K562 (cell line): ENCODE data around the gene POLR3A. TPM values are rescaled to one million over a fixed set of nuclear protein-coding genes. Genes with fewer than 3 reads are reported as not detected.

Experiments used
- EZH2 ChIP-seq: IDR thresholded peaks from 2 replicates; pipeline ENCODE4 v1.6.1; 2012; ENCODE audit warnings: low read depth, mild to moderate bottlenecking, inconsistent platforms, low read length, borderline replicate concordance
- HNRNPLL ChIP-seq: fragments of 200-400 bp; formaldehyde crosslinking; IDR thresholded peaks from 2 replicates; pipeline ENCODE4 v1.6.1; 2017; ENCODE audit warnings: low read length, low read depth, mild to moderate bottlenecking; ENCODE audit not compliant: poor library complexity, severe bottlenecking
- ILF3 ChIP-seq: fragments of 450-650 bp; IDR thresholded peaks from 2 replicates; pipeline ENCODE4 v1.6.1; 2018; ENCODE audit warnings: antibody characterized with exemption, mild to moderate bottlenecking, moderate library complexity, borderline replicate concordance
- JUND ChIP-seq, 2 experiments: IDR thresholded peaks; 2 replicates in 1 of 2; 3 replicates in 1 of 2; pipeline ENCODE4 v1.6.1; 2011; ENCODE audit warnings: borderline replicate concordance in 2 of 2, low read depth in 2 of 2, low read length in 2 of 2, improper control_type of control experiment in 1 of 2, missing biosample characterization in 1 of 2, missing genetic modification characterization in 1 of 2, missing genetic modification reagents in 1 of 2
- KLF10 ChIP-seq: fragments of 250-450 bp; sonication (Bioruptor Pico); IDR thresholded peaks from 2 replicates; pipeline ENCODE4 v1.6.1; 2021; ENCODE audit warnings: matching md5 sums
- NFRKB ChIP-seq: fragments of 450-650 bp; IDR thresholded peaks from 2 replicates; pipeline ENCODE4 v1.6.1; 2016; ENCODE audit warnings: low read depth
- TAL1 ChIP-seq: fragments of 450-650 bp; IDR thresholded peaks from 2 replicates; pipeline ENCODE4 v1.6.1; 2016; ENCODE audit warnings: mild to moderate bottlenecking
- TRIM28 ChIP-seq: fragments of 450-650 bp; IDR thresholded peaks from 2 replicates; pipeline ENCODE4 v1.6.1; 2017
- ZNF232 ChIP-seq: sonication (generic); formaldehyde crosslinking; IDR thresholded peaks from 2 replicates; pipeline ENCODE4 v1.8.0; 2022; ENCODE audit warnings: mild to moderate bottlenecking, missing genetic modification reagents
- ZNF431 ChIP-seq: sonication (generic); formaldehyde crosslinking; IDR thresholded peaks from 2 replicates; pipeline ENCODE4 v1.8.0; 2022; ENCODE audit warnings: mild to moderate bottlenecking, missing genetic modification reagents
- ZNF696 ChIP-seq: fragments of 250-450 bp; sonication (Bioruptor Pico); conservative IDR thresholded peaks from 2 replicates; pipeline ENCODE4 v1.4.0; 2020; ENCODE audit warnings: mild to moderate bottlenecking, moderate library complexity
- polyA plus RNA-seq, 8 experiments: library from polyadenylated mRNA; depleted of rRNA in 4 of 8; stranded (reverse) in 5 of 8; unstranded in 3 of 8; fragments of >200 nt; fragmentation: Nextera tagmentation in 2 of 8; fragmentation: Illumina TruSeq in 1 of 8; extraction: Ambion mirVana in 2 of 8; extraction: Trizol in 1 of 8; gene quantifications; 2 replicates each; pipeline versions ENCODE4 v1.2.1 to v1.2.3, GENCODE V29; 2011 to 2014; ENCODE audit warnings: inconsistent platforms in 1 of 8, missing spikeins in 1 of 8
- total RNA-seq, 7 experiments: library from RNA; depleted of rRNA in 6 of 7; stranded (reverse); fragments of >200 nt in 6 of 7; fragmentation: Illumina TruSeq in 2 of 7; extraction: Trizol in 2 of 7; gene quantifications; 2 replicates each; pipeline versions ENCODE4 v1.2.1 to v1.2.3, GENCODE V29; 2011 to 2021; ENCODE audit warnings: low replicate concordance in 1 of 7
- TF ChIP-seq, protein P1 (sequence below): fragments of 450-650 bp; IDR thresholded peaks from 2 replicates; pipeline ENCODE4 v1.6.1; 2016; ENCODE audit warnings: mild to moderate bottlenecking, moderate library complexity
- TF ChIP-seq, protein P2 (sequence below): sonication (generic); formaldehyde crosslinking; IDR thresholded peaks from 2 replicates; pipeline ENCODE4 v1.8.0; 2022; ENCODE audit warnings: mild to moderate bottlenecking, missing genetic modification reagents
- TF ChIP-seq, protein P3 (sequence below): sonication (generic); IDR thresholded peaks from 2 replicates; pipeline ENCODE4 v1.6.1; 2016

POLR3A gene
- total and polyA plus RNA-seq, 9 of the 15 experiments (the other 6 are each of a cell fraction or from before 2014, with no cell fraction given): 14.9 to 37.0 (median 26.7) TPM

DNA sequence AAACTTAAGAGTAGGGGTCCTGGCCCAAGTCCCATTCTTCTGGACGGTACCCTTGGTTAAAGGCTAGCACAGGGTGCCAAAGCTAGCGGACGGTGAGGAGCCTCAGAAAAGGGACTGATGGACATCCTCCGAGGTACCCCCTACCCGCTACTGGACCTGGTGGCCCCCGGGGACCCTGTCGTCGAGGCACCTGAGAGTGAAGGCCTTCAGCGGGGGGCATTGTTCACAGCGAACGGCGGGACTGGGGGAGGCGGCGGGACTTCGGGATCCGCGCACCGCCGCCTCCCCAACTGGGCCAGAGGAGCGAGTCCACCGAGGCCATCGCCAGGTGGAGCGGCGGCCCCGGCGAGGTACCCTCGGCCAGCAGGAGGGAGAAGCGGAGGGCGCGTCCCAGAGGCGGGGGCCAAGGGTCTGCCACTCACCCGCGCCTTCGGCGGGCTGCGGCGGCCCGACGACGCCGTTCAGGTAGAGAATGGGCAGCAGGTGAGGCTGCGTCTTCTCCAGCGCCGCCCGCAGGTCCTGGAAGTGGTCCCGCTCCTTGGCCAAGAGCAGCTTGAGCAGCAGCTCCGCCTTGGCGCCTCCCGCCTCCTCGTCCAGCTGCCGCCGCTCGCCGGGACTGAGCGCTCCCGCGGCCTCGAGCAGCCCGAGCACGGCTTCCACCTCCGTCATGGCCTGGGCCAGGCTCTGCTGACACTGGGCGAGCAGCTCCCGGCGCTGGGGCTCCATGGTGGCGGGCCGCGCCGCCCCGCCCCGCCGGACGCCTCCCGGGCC lies 103.3 kb downstream of the POLR3A start (continued):
- TF ChIP-seq KLF10 (no peak), EZH2 (no peak), TRIM28 (no peak), NFRKB (no peak), ZNF696 (CRISPR knock-in tag) (no peak), ZNF431 (no peak), JUND (IDR thresholded peaks at IDR 0.05; ENCODE audit: borderline replicate concordance, low read depth, low read length) (no peak), JUND (tag; IDR thresholded peaks at IDR 0.05; ENCODE audit: borderline replicate concordance, low read depth, low read length) (0 out of 3 replicates have a peak, but pooled peaks have one; percentile 6), HNRNPLL (no peak), TAL1 (no peak), ILF3 (no peak), ZNF232 (no peak)
- TF ChIP-seq, protein P1, sequence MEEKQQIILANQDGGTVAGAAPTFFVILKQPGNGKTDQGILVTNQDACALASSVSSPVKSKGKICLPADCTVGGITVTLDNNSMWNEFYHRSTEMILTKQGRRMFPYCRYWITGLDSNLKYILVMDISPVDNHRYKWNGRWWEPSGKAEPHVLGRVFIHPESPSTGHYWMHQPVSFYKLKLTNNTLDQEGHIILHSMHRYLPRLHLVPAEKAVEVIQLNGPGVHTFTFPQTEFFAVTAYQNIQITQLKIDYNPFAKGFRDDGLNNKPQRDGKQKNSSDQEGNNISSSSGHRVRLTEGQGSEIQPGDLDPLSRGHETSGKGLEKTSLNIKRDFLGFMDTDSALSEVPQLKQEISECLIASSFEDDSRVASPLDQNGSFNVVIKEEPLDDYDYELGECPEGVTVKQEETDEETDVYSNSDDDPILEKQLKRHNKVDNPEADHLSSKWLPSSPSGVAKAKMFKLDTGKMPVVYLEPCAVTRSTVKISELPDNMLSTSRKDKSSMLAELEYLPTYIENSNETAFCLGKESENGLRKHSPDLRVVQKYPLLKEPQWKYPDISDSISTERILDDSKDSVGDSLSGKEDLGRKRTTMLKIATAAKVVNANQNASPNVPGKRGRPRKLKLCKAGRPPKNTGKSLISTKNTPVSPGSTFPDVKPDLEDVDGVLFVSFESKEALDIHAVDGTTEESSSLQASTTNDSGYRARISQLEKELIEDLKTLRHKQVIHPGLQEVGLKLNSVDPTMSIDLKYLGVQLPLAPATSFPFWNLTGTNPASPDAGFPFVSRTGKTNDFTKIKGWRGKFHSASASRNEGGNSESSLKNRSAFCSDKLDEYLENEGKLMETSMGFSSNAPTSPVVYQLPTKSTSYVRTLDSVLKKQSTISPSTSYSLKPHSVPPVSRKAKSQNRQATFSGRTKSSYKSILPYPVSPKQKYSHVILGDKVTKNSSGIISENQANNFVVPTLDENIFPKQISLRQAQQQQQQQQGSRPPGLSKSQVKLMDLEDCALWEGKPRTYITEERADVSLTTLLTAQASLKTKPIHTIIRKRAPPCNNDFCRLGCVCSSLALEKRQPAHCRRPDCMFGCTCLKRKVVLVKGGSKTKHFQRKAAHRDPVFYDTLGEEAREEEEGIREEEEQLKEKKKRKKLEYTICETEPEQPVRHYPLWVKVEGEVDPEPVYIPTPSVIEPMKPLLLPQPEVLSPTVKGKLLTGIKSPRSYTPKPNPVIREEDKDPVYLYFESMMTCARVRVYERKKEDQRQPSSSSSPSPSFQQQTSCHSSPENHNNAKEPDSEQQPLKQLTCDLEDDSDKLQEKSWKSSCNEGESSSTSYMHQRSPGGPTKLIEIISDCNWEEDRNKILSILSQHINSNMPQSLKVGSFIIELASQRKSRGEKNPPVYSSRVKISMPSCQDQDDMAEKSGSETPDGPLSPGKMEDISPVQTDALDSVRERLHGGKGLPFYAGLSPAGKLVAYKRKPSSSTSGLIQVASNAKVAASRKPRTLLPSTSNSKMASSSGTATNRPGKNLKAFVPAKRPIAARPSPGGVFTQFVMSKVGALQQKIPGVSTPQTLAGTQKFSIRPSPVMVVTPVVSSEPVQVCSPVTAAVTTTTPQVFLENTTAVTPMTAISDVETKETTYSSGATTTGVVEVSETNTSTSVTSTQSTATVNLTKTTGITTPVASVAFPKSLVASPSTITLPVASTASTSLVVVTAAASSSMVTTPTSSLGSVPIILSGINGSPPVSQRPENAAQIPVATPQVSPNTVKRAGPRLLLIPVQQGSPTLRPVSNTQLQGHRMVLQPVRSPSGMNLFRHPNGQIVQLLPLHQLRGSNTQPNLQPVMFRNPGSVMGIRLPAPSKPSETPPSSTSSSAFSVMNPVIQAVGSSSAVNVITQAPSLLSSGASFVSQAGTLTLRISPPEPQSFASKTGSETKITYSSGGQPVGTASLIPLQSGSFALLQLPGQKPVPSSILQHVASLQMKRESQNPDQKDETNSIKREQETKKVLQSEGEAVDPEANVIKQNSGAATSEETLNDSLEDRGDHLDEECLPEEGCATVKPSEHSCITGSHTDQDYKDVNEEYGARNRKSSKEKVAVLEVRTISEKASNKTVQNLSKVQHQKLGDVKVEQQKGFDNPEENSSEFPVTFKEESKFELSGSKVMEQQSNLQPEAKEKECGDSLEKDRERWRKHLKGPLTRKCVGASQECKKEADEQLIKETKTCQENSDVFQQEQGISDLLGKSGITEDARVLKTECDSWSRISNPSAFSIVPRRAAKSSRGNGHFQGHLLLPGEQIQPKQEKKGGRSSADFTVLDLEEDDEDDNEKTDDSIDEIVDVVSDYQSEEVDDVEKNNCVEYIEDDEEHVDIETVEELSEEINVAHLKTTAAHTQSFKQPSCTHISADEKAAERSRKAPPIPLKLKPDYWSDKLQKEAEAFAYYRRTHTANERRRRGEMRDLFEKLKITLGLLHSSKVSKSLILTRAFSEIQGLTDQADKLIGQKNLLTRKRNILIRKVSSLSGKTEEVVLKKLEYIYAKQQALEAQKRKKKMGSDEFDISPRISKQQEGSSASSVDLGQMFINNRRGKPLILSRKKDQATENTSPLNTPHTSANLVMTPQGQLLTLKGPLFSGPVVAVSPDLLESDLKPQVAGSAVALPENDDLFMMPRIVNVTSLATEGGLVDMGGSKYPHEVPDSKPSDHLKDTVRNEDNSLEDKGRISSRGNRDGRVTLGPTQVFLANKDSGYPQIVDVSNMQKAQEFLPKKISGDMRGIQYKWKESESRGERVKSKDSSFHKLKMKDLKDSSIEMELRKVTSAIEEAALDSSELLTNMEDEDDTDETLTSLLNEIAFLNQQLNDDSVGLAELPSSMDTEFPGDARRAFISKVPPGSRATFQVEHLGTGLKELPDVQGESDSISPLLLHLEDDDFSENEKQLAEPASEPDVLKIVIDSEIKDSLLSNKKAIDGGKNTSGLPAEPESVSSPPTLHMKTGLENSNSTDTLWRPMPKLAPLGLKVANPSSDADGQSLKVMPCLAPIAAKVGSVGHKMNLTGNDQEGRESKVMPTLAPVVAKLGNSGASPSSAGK: peak; percentile 61; the same call in 1 of the 2 replicates
- TF ChIP-seq, protein P2, sequence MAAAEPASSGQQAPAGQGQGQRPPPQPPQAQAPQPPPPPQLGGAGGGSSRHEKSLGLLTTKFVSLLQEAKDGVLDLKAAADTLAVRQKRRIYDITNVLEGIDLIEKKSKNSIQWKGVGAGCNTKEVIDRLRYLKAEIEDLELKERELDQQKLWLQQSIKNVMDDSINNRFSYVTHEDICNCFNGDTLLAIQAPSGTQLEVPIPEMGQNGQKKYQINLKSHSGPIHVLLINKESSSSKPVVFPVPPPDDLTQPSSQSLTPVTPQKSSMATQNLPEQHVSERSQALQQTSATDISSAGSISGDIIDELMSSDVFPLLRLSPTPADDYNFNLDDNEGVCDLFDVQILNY (CRISPR knock-in tag): no peak
- TF ChIP-seq, protein P3, sequence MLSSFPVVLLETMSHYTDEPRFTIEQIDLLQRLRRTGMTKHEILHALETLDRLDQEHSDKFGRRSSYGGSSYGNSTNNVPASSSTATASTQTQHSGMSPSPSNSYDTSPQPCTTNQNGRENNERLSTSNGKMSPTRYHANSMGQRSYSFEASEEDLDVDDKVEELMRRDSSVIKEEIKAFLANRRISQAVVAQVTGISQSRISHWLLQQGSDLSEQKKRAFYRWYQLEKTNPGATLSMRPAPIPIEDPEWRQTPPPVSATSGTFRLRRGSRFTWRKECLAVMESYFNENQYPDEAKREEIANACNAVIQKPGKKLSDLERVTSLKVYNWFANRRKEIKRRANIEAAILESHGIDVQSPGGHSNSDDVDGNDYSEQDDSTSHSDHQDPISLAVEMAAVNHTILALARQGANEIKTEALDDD: no peak
